ENCODE results near the gene ABTB2.
"Not testable (repeated sequence)": the region's sequence is repeated elsewhere in the genome, so short reads cannot be mapped to it uniquely, and the experiment has no call there.

Gene ABTB2

DNA sequence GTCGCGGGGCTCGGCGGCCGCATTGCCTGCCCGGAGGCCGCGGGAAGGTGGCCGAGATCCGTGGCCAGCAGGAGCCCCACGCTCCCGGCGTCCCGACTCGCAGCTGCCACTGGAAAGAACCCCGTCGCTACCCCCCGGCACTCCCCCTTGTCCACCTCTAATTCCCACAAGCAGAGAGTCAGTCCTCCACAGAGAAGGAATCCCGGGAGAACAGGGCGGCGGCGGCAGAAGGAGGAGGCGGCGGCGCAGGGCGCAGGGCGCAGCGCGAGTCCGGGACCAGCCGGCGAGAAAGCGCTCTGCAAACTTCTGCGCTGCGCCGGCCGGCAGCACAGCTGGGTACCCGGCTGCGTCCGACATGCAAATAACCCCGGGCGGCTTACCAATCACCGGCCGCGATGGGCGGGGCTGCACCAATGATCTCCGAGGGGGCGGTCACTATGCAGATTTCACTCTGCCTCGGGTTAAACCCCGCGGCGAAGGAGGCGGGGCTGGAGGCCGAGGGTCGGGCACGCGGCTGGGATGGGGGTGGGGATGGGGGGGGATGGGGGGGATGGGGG, at the start of gene ABTB2:
TSS of gene ABTB2 (minus strand) at position 310 of the 557 bp plus-strand sequence.
- DNase-seq = peak; percentile 98

DNA sequence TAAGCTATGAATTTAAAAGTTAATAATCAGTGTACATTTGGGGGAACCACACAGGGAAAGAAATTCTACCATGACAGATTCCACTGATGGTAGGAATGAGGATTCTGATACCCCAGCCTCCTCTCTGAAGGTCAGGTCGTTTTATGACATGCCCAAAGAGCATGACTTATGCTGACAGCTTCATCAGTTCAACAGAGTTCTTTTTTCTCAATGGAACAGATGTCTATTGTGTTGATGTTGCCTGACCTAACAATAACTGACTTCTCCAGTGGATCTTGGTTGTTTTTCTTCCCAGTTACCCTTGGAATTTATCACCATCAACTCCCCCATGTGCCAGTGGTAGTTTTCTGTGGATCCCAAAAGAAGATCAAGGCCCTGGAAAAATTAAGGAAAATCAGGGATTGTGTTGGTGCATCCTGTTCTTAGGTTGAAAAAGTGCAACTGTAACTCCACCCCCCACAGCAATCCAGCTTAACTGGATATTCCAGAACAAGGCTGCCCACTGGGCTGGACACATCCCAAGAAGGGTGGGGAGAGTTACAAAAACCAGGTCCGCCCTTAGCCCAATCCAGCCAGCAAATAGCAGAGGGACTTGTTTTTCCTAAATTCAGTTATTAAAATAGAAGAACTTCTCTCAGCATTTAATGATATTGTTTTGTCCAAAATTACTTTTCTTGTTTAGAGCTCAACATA, 49.5 kb upstream of the ABTB2 start:
- DNase-seq = no peak

- no peak for DNase-seq
Observed at GRCh38 chr11:34406413-34406812, 48.6 kb upstream of the ABTB2 start.

DNA sequence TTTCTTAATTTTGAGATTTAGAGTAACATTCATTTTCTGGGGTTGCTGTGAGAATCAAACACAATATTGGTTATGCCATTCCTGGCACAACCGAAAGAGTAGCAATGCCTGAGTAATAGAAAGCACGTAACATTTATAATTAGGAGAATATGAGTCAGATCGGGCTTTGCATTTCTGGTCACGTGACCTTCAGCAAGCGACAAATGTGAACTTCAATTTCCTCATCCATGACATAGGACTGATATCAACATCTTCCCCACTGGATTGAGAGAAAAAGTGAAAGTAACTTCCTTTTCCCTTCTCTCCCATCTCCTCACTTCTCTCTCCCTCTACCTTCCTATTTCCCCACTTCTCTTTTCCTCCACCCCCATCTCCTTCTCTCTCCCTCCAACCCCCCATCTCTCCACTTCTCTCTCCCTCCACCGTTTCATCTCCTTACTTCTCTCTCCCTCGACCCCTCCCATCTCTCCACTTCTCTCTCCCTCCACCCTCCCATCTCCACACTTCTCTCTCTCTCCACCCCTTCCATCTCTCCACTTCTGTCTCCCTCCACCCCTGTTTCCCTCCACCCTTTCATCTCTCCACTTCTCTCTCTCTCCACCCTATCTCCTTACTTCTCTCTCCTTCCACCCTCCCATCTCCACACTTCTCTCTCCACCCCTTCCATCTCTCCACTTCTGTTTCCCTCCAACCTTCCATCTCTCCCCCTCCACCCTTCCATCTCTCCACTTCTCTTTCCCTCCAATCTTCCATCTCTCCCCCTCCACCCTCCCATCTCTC, 47.5 kb upstream of the ABTB2 start:
- DNase-seq = no peak

GRCh38 chr11:34404280-34404679, 46.5 kb upstream of the ABTB2 start:
- no peak for DNase-seq

DNA sequence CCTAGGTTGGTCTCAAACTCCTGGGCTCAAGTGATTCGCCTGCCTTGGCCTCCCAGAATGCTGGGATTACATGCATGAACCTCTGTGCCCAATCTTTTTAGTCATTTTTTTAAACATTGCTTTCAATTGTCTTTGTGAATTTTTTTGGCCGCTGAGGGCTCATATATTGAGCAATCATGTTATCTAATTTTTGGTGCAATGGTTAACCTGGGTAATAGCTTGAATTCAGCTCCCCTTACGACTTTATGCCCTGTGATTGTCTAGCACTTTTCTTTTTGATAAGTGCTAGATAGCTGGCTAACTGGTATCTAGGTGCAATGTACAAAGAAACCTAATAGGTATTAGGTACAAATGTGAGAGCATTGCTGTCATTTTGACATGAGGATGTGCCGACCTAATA, 45.6 kb upstream of the ABTB2 start:
- no peak for DNase-seq

DNA sequence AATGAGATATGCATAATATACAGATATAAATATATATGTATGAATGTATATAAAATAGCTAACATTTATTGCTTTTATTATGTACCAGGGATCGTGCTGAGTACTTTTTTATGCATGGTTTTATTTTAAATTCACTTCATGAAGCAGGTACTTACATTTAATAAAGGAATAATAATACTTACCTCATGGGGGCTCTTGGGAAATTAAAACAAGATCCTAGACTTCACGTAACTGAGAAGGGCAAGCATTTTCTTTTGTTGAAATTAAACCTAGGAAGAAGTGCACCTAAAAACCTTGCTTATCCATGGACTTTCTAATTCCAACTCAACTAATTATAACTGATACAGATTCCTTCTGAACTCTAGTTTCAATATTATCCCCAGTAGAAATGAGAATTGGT, 40.0 kb upstream of the ABTB2 start:
- DNase-seq = no peak

DNA sequence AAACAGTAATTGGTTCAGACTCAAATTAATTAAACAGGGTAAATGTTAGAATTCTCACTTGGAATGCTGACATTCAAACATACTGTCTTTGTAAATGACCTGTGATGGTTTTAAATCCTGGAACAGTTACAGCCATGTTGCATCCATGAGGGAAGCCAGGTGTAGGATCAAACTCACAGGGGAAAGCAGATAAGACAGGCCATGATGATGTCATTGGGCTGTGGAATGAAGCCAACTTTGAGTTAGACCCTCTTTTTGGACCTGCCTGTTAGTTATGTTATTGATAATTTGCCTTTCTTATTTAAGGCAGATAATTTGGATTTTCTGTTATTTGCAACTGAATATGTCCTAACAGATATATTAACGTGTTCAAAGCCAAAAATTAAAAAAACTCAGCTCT, 39.3 kb upstream of the ABTB2 start:
- DNase-seq = no peak

- no peak for DNase-seq
Observed at GRCh38 chr11:34395916-34396550, 38.2 kb upstream of the ABTB2 start.

- no peak for DNase-seq
Observed at GRCh38 chr11:34394771-34395300, 37.0 kb upstream of the ABTB2 start.

GRCh38 chr11:34387653-34388052, 29.8 kb upstream of the ABTB2 start:
- no peak for DNase-seq

- not testable (repeated sequence) for DNase-seq
Observed at GRCh38 chr11:34386356-34386755, 28.5 kb upstream of the ABTB2 start.

DNA sequence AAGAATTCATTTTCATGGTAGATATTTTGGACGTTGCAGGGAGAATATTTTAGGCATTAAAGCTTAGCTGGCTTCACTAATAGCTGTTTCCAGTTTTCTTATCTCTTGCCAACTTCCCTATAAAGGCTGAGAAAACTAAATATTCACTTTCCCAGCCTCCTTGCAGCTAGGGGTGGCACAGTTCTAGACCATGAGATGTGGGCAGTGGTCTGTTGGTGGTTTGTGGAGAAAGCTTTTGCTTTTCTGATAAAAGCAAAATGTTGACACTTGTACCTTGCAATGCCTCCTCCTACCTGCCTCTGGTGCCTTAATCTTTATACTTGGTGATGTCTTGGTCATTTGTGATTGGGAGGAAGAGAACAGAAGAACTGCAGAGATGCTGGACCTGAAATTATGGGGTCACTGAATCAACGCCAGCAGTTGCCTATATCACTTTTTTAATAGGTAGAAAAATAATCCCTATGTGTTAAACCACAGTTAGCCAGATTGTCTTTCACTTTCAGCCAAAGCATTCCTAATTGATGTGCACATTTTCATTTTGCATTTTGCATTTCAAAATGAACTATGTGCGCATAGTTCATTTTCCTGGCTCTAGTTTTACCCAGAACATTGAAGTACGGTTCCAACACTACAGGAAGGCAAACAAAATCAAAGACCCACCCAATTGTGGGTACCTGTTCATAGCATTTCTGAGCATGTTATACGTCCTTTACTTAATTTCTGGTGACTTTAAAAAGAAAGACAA, 24.9 kb upstream of the ABTB2 start:
- no peak for DNase-seq

DNA sequence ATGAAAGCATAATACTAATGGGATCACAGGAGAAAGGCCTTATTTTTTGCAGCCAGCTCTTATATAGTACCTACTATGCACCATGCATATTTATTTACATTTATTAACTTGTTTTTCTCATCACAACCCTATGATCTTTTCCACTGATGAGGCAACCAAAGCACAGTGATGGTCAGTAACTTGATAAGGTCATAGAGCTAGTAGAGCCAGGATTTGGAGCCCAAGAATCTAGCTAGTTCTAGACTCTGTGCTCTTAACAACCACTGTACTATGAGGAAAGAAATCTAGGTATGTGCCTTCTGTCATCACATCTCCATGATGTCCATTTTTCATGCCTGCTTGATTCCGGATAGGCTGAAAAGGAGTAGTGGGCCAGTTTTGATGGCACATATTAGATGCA, 24.0 kb upstream of the ABTB2 start:
- DNase-seq = no peak

DNA sequence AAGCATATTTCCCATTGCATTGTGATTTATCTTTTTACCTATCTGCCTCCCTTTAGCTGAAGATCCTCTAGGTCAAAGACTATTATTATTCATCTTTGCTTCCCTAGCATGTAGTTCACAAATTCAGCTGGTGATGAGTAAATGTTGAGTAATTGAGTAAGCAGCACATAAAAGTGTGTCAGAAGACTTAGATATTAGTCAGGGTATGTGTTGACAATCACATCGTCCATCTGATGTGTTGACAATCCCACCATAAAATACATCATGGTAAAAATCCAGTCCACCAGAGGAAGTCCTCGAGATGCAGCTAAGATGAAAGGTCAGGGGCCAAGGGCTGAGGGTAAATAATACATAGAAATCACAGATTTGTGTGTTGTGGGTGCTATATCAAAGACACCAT, 22.9 kb upstream of the ABTB2 start:
- no peak for DNase-seq

GRCh38 chr11:34379539-34379938, 21.7 kb upstream of the ABTB2 start:
- no peak for DNase-seq

DNA sequence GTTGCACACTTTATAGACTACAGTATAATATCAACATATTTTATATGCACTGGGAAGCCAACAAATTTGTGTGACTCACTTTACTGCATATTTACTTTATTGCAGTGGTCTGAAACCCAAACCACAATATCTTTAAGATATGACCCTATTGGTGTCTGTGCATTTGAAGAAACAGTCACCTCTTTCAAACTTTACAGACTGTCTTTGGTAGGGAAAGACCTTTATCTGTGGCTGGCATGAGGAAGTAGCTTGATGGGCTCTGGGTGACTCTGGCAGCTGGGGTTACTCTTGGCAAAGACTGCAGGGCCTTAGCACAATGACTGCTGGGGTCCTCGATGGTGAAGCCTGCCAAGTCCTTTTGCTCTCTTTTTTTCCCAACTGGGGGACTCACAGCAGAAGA, 21.3 kb upstream of the ABTB2 start:
- no peak for DNase-seq

DNA sequence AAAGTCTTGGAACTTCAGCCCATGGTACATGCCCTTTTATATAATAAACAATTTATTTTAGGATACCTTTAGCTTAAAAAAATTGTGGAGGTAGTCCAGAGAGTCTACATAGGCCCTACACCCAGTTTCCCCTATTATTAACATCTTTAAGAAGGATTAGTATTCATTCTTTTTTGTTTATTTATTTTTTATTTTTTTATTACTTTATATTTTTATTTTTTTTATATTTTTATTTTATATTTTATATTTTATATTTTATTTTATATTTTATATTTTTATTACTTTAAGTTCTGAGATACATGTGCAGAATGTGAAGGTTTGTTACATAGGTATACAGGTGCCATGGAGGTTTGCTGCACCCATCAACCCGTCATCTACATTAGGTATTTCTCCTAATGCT, 15.9 kb upstream of the ABTB2 start:
- no peak for DNase-seq

DNA sequence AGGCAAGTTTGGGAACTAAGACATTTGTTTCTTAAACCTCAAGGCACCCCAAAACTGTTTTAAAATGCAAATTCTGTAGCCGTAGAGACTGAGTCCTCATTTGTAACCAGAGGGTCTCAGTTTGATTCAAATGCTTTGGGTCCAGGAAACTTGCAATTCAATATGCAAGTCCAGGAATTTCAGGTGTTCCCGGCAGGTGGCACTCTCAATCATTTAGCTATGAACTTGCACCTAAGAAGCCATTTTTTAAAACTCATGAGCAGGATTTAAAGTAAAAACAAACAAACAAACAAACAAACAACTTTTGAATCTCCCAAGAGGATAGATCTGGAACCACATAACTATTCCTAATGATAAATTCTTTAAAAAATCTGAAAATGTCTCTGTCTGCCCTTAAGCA, 8.7 kb upstream of the ABTB2 start:
- peak; percentile 7 to 8 for DNase-seq

DNA sequence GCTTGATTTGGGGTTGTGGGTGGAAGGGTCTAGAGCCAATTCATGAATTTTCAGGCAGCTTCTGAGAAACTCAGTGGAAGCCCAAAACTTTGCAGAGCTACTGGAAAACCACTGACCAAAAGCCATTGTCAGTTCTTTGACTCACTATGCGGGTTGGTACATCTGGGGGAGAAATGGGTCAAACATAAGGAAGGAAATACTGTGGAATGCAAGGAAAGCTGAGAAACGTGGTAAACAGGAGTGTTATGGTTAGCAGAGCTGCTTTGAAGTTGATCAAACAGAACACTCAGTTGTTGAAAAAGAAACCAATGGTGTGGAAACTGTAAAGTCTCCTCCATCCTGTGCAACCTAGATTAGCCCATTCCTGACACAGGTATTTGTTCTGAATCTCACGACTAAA, 6.3 kb upstream of the ABTB2 start:
- DNase-seq = no peak

DNA sequence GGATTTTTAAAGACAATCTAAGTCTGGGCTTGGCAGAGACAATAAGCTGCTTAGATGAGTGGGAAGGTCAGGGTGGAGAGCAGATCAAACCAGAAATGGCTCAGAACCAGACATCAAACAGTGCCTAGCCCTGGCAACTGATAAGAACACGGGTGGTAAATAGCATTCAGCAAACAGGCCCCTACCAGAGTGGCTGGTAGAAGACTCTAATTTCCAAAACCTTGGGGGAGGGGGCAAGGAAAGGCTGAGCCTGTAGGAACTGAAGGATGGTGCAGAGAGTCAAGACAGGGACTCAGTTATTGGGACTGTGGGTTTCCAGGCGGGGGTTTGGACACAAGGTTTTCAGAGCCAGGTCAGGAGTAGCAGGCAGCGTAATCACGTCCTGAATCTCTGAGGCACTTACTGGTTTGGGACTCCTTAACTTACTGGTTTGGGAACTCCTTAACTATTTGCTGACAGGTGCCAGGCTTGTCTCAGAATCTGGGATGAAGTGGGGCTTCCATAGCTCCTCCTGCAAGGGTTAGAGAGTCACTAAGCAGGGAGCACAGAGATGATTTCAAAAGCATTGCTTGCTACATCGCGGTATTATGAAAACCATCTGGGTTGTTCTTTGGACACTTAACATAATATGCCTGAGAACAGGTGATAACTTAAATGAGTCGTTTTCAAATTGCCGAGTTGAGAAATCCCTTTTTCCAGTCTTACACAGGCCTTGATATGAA, 5.7 kb upstream of the ABTB2 start:
- DNase-seq = no peak

DNA sequence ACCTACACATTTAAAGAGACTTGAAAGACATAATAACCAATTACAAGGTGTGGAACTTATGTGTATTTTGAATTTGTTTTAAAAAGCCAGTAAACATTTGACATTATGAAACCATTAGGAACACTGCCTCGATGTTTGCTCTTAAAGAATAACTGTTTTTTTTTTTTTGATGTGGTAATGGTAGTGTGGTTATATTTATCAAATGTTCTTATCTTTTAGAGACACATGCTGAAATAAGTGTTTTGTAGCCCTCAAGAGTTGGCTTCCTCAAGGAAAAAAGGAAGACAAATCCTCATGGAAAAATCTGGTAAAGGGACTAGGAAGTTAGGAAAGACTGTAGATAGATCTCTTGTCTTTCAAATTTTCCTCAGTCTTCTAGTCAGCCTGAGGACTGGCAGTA, 2.2 kb upstream of the ABTB2 start:
- no peak for DNase-seq
